ENCODE measurements around the gene C2CD3.

The C2CD3 gene, protein sequence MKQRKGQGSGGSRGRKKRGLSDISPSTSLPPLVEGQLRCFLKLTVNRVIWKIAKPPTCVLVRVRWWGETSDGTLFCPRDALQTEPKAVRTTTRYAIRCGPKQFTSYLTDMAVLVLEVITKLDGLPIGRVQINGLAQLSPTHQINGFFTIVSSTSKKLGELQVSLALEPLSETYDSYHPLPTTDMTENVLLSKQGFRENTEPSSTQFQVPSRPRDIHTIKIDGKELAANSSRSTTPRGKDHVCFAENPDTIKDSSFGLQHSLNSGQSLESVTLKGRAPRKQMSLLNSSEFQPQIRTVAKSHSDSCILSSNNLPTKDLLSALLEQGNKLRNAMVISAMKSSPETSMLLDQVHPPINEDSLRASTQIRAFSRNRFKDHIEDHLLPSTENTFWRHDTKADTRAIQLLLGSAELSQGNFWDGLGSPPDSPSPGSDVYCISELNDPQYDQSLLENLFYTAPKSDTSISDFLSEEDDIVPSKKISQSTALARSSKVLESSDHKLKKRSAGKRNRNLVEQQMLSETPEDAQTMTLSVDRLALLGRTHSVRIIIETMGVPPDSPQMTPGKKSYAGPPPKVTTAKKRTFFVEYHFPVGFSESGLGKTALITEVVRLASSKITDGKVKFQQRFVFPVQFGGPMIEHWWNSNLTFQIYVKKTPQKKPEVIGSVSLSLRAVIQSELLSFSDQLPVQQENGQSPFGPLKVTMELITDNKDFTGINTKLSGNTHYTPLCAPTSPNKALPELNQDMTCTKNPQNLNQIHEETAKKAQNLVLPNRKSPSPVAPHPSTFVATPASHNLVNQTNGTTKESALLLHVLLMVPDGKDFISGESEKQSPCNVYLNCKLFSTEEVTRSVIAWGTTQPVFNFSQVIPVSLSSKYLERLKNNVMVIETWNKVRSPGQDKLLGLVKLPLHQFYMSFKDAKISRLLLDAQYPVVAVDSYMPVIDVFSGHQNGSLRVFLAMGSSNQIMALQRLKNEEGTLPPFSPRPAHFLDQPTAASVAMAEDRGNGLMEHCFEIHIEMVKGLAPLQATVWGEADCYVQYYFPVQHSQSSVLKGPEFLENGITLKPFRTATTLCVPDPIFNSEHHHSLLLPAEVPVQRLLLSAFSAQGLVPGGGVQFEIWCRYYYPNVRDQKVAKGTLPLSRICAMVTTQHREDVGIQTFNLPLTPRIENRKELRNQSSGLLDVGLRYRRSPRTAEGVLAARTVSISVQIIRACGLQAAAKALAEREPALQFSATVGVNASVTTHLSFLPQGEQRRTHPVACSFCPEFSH (N-terminal part only)

DNA sequence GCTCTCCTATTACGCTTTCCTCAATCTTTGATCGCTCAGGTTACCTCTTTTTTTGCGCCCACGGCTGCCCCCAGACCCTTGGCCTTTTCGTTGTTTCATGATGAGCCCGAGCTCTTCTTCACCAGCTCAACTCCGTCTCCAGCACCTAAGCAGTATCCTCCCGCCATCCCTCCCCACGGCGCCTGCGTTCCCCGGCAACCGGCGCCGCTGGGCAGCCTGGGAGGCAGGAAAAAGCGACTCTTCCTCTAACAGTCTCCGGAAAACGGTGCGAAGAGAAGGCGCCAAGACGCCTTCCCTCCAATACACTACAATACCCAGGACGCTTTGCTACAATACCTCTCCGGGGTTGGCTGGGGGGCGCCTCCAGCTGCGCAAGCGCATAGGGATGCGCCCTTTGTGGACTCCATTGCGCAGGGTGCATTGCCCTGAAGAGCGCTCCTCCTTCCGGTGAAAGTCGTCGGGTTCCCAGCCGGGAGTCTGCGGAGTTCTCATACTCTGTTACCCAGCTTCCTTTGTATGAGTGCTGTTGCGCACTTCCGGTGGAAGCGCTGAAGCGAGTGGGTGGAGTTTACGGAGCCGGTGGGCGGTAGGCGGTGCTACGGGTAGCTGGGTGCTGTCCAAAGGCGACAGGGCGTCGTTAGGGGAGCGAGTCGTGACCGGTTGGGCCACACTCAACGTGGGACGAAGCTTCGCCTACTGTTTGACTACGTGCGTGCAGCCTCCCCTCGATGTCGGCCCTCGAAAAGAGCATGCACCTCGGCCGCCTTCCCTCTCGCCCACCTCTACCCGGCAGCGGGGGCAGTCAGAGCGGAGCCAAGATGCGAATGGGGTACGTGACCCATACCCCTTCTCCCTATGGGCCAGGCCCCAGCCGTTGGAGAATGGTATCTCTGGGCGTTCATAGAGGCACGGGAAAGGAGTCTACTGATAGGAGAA is at the start of gene C2CD3, which contains the start of gene PPME1:
C2CD3 (minus strand) TSS at position 309 of the 936 bp plus-strand sequence; CDS start at position 99, 210 bp downstream.
PPME1 (plus strand) TSS at position 596 of the 936 bp plus-strand sequence; CDS start at position 729, 133 bp downstream.
- TF ChIP-seq, protein P1, sequence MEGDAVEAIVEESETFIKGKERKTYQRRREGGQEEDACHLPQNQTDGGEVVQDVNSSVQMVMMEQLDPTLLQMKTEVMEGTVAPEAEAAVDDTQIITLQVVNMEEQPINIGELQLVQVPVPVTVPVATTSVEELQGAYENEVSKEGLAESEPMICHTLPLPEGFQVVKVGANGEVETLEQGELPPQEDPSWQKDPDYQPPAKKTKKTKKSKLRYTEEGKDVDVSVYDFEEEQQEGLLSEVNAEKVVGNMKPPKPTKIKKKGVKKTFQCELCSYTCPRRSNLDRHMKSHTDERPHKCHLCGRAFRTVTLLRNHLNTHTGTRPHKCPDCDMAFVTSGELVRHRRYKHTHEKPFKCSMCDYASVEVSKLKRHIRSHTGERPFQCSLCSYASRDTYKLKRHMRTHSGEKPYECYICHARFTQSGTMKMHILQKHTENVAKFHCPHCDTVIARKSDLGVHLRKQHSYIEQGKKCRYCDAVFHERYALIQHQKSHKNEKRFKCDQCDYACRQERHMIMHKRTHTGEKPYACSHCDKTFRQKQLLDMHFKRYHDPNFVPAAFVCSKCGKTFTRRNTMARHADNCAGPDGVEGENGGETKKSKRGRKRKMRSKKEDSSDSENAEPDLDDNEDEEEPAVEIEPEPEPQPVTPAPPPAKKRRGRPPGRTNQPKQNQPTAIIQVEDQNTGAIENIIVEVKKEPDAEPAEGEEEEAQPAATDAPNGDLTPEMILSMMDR (IDR thresholded peaks at IDR 0.05) = no peak
- H3K4me3 ChIP-seq = peak within 1 kb of the TSS; percentile 83
- peak; percentile 100 for DNase-seq (ENCODE audit: low spot score)
- peak within 1 kb of the TSS; percentile 67 to 92 for H3K27ac ChIP-seq

DNA sequence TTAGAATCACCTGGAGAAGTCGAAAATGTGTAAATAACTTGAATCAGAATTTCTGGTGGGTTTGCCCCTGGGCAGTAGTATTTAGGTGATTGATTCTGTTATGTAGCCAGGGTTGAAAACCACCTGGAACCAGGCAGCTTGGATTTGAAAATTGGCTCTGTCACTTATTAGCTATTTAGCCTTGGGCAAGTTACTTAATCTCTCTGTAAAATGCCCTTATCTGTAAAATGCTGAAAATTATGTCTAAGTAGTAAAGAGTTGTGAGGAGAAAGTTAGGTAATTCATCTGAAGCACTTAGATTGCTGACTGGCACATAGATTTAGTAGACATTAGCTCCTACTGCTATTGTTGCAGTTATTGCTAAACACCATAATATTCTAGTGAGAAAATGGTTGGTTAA is 49.6 kb upstream of the C2CD3 start:
- no peak overlapping the region for H3K27ac ChIP-seq
- no peak for DNase-seq (ENCODE audit: low spot score)
- no peak overlapping the region for H3K4me3 ChIP-seq
- TF ChIP-seq, protein P1 (IDR thresholded peaks at IDR 0.05) = no peak

DNA sequence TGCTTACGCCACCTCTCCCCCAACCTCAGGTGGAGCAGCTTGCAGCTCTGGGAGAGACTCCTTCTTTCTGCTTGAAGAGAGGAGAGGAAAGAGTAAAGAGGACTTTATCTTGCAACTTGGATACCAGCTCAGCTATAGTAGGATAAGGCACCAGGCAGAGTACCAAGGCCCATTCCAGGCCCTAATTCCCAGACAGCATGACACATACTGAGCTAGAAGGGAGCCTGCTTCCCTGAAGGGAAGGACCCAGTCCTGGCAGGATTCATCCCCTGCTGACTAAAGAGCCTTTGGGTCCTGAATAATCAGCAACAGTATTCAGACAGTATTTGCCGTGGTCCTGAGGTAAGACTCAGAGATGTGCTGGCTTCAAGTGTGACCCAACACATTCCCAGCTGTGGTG is 41.7 kb upstream of the C2CD3 start:
- H3K27ac ChIP-seq = no peak overlapping the region
- TF ChIP-seq, protein P1 (IDR thresholded peaks at IDR 0.05) = no peak
- H3K4me3 ChIP-seq = no peak overlapping the region
- DNase-seq (ENCODE audit: low spot score) = no peak

DNA sequence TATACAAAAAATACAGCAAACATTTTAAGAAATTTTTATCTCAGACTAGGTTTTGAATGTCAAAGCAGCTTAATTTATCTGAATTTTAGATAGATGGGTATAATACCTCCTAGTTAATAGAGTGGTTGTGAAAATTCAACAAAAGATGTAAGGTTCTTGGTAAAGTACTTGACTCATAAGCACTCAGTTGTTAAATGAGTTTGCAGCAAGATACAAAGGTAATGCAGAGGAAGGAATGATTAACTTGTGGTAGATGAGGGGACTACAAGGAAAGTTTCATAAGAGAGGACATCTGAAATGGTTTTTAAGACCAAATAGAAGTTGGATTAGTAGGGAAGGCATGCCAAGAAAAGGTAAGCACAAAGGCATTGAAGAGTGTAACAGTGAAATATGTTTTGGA is 37.7 kb upstream of the C2CD3 start:
- no peak overlapping the region for H3K4me3 ChIP-seq
- no peak overlapping the region for H3K27ac ChIP-seq
- TF ChIP-seq, protein P1 (IDR thresholded peaks at IDR 0.05) = no peak
- DNase-seq (ENCODE audit: low spot score) = no peak

DNA sequence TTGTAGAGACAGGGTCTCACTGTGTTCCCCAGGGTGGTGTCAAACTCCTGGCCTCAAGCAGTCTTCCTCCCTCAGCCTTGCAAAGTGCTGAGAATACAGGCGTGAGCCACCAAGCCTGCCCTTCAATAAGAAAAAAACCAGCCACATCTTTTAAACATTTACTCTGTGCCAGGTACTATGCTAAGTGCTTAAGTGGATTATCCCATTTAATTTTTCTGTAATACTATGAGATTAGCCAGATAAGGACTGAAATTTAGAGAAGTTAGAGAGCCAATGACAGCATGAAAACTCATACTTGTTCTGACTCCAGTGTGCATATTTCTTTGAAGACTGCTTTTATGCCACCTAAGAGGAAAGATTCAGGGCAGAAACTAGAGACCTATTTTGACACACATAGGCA is 35.9 kb upstream of the C2CD3 start:
- Histone ChIP-seq H3K4me3 (no peak overlapping the region), H3K27ac (no peak overlapping the region)
- TF ChIP-seq, protein P1 (IDR thresholded peaks at IDR 0.05) = no peak
- no peak for DNase-seq (ENCODE audit: low spot score)

DNA sequence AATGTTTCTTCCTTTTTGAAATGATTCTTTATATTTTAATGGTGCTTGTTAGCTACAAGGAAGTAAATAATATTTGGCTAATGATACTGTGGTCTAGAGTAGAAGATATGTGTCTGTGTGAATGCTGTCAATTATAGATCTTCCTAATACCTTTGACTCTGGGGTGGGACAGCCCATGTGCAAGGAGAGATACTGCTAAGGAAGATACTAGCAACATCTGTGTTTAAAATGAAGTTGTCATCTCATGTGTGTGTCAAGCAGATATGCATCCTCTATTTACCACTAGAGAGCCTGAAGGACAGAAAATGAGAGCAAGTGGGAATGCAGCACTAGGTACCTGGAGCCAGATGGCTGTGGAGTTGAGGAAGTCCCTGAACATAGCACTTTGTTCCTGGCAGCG is 34.4 kb upstream of the C2CD3 start:
- Histone ChIP-seq H3K27ac (no peak overlapping the region), H3K4me3 (no peak overlapping the region)
- TF ChIP-seq, protein P1 (IDR thresholded peaks at IDR 0.05) = no peak
- no peak for DNase-seq (ENCODE audit: low spot score)
